COLO668 (cell line): ENCODE measurements around the gene RYR1.

Experiments used
- DNase-seq: peaks from one replicate; lab custom pipeline; 2025; ENCODE audit not compliant: unreplicated experiment; lab: John Stamatoyannopoulos, UW

RYR1 gene

DNA sequence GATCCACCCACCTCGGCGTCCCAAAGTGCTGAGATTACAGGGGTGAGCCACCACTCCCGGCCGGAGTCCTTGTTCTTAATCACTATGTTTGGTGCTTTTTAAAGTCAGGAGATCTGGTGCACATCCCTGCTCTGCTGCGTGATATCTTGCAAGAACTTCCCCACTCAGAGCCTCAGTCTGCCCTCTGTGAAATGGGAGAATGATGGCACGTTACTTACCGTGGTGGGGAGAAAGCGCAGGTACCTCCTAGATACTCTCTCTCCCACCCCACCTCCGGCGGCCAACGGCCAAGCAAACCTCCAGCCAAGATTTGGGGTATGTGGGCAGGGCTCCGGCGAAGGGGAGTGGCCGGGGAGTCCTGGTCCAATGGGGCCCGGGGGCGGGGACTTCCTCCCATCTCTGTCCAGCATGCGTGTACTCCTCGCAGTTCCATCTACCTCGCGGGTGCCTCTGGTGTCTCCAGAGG lies at the start of gene RYR1:
RYR1 (plus strand) TSS at position 424 of the 466 bp plus-strand sequence. CDS start 139 bp downstream, outside the sequence.
- DNase-seq = no peak

DNA sequence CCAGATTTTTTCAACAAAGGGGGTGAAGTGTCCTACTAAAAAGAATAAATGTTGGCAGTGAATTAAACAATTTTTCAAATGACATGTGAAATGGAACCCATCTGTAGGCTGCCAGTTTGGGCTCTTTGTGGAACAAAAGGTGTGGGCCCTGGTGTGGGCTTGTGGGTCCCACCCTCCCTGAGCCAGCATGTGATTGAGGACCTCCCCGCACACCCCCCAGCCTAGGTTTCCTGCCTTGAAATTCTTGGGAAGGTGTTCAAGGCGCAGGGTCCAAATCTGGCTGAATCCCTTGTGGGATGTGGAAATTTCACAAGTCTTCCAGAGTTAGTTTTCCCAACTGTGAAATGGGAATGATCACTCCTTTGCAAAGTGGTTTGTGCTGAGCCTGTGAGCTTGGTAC lies 49.7 kb upstream of the RYR1 start:
- no peak for DNase-seq

GRCh38 chr19:38384209-38385027 lies 49.1 kb upstream of the RYR1 start:
- DNase-seq = peak; percentile 6

GRCh38 chr19:38385057-38385803 lies 48.3 kb upstream of the RYR1 start:
- DNase-seq = no peak

DNA sequence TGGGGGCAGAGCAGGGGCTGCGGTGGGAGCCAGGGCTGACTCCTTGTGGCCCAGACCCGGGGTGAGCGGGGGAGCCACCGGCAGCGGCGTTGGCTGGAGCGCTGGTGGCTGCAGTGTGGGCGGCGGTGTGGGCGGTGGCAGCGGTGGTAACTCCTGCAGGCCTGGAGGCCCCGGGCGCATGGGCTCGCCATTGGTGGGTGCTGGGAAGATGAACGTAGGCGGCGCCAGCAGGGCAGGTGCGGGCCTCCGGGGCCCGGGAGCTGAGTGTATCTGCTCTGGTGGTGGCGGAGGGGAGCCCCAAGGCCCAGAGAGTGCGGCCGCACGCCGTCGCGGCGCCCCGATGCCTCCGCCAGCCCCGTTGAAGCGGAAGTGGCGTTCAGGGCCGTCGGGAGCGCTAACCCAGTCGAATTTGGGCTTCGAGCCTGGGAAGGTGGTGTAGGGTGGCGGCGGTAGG lies 47.7 kb upstream of the RYR1 start:
- no peak for DNase-seq

DNA sequence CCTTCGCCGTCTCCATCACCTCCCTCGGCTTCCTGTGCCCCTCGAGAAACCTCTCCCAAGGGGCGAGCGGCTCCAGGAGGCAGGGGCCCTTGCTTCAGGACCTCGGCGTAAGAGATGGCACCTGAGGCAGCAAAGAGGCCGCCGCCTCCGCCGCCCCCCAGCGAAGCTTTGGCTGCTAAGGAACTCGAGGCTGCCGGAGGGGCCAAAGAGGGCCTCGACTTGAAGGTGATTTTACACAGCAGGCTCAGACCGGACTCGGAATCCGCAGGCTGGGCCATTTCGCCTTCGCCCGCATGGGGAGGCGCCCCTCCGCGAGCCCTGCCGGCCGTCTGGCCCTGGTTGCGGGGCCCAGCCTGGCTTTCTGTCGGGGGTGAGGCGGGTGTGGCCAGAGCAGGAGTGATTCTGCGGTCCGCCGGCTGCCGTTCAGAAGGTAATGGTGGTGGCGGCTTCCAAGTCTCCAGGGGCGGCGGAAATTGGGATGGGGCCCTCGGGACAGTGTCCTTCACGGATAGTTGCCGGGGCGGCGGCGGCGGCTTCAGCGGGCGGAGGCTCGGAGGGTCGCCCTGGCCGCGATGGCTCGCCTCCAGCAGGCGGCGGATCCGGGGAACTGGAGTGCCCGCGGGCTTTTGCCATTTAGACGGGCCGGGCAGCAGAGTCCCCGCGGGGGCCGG lies 47.1 kb upstream of the RYR1 start:
- no peak for DNase-seq

GRCh38 chr19:38386971-38387549 lies 46.4 kb upstream of the RYR1 start:
- no peak for DNase-seq

GRCh38 chr19:38387550-38388348 lies 45.7 kb upstream of the RYR1 start, which contains the start of gene GGN:
Gene GGN, minus strand, starts transcription at chr19:38388034. Its CDS starts 773 bp downstream, at chr19:38387261.
- DNase-seq = peak; percentile 70

- DNase-seq = peak; percentile 32
Observed at GRCh38 chr19:38388349-38389100, 45.0 kb upstream of the RYR1 start, which contains the start of gene SPRED3. Gene SPRED3, plus strand, starts transcription at chr19:38388697. Its CDS starts 1,606 bp downstream, at chr19:38390303.

GRCh38 chr19:38389101-38389925 lies 44.2 kb upstream of the RYR1 start:
- peak; percentile 31 for DNase-seq

- no peak for DNase-seq
Observed at GRCh38 chr19:38389957-38390924, 43.2 kb upstream of the RYR1 start.

- DNase-seq = no peak
Observed at GRCh38 chr19:38391911-38392464, 41.5 kb upstream of the RYR1 start.

DNA sequence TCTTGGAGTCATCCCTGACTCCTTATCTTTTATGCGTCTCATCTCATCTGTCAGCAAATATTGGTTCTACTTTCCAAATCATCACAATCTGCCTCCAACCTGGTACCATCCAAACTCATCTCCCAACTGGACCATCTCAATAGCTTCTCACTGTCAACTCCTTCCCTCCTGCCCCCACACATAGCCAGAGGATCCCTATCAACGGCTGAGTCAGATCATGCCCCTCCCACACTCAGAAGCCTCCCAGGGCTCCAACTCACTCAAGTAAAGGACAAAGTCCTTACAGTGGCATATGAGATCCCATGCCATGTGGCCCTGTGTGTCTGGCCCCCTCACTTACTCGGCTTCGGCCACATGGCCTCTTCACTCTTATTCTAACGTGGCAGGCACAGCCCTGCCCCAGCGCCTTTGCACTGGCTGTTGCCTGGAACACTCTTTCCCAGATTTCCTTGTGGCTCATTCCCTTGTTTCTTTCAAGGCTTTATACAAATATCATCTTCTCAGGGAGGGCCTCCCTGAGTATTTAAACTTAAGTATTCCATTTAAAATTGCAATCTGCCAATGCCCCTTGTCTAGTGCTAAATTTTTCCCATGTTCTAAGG lies 40.7 kb upstream of the RYR1 start:
- no peak for DNase-seq

- DNase-seq = no peak
Observed at GRCh38 chr19:38394488-38394887, 39.0 kb upstream of the RYR1 start.

DNA sequence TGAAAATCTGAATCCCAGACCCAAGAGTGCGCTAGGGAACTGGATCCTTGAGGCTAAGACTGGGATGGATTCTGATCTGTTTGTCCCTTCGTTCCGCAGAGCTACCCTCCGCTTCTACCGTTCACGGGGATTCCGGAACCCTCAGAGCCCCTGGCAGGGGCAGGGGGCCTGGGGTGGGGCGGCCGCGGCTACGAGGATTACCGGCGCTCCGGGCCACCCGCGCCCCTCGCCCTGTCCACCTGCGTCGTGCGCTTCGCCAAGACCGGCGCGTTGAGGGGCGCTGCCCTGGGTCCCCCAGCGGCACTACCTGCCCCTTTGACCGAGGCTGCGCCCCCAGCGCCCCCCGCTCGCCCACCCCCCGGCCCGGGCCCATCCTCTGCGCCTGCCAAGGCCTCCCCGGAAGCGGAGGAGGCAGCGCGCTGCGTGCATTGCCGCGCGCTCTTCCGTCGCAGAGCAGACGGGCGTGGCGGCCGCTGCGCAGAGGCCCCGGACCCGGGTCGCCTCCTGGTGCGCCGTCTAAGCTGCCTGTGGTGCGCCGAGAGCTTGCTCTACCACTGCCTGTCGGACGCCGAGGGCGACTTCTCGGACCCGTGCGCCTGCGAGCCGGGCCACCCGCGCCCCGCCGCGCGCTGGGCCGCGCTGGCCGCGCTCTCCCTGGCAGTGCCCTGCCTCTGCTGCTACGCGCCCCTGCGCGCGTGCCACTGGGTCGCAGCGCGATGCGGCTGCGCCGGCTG lies 37.9 kb upstream of the RYR1 start:
- no peak for DNase-seq

- no peak for DNase-seq
Observed at GRCh38 chr19:38399081-38399480, 34.4 kb upstream of the RYR1 start.
